Activated T-helper 9 cell treated with anti-CD3 and anti-CD28 coated beads, Interleukin-2, amount 50 U/mL, for 16 hours (primary cell): ENCODE measurements around the gene PCDHB13.
"Not testable (repeated sequence)": the region's sequence is repeated elsewhere in the genome, so short reads cannot be mapped to it uniquely, and the experiment has no call there.

Source experiments
- DNase-seq: peaks from one replicate; pipeline ENCODE4 v3.0.0-alpha.2; 2020; ENCODE audit warnings: low read depth

PCDHB13 gene

DNA sequence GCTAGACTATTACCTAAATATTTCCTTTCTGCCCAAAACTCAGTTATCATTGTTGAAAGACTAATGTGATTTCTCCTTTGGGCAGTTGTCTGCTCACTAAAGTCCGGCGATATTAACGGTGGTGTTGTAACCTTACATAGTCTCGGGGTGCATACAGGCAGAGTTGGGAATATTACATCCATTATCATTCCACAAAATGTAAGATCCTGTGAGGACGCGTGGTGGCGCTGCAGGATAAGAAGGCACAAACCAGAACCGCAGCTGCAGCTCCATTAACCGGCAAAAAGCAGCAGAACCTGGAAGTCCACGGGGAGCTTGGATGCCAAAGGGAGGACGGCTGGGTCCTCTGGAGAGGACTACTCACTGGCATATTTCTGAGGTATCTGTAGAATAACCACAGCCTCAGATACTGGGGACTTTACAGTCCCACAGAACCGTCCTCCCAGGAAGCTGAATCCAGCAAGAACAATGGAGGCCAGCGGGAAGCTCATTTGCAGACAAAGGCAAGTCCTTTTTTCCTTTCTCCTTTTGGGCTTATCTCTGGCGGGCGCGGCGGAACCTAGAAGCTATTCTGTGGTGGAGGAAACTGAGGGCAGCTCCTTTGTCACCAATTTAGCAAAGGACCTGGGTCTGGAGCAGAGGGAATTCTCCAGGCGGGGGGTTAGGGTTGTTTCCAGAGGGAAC, at the start of gene PCDHB13:
Gene PCDHB13 (plus strand): TSS at position 264 of the 684 bp plus-strand sequence. CDS start 205 bp downstream, at position 469.
- DNase-seq = not testable (repeated sequence)

DNA sequence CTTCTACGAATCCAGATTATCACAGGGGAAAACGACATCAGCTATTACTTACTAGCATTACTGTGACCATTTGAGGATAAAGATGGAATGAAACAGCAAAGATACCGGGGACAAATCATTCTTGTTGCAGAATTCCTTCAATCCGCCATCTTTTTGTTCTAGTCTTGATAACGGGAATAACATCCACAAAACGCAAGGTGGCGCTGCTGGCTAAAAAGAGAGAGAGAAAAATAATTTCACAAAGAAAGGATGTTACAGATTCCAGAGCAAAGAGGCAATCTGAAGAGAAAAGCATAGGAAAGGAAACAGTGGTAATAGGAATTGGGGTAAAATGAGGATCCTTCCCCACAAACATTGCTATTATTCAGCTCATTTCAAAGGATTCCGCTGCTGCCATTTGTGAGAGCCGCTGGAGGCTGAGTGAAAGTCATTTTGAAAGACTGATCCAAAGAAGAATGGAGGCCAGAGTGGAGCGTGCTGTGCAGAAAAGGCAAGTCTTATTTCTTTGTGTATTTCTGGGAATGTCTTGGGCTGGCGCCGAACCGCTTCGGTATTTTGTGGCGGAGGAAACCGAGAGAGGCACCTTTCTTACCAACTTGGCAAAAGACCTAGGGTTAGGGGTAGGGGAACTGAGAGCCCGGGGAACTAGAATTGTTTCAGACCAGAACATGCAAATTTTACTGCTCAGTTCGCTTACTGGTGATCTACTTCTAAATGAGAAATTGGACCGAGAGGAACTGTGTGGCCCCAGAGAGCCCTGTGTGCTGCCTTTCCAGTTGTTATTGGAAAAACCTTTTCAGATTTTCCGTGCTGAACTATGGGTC, 41.1 kb upstream of the PCDHB13 start, which contains the start of gene PCDHB7:
Gene PCDHB7 (plus strand): TSS at position 264 of the 824 bp plus-strand sequence. CDS start 192 bp downstream, at position 456.
- DNase-seq = no peak

GRCh38 chr5:141174291-141175104, 39.2 kb upstream of the PCDHB13 start:
- not testable (repeated sequence) for DNase-seq

GRCh38 chr5:141175933-141176332, 37.8 kb upstream of the PCDHB13 start:
- no peak for DNase-seq

DNA sequence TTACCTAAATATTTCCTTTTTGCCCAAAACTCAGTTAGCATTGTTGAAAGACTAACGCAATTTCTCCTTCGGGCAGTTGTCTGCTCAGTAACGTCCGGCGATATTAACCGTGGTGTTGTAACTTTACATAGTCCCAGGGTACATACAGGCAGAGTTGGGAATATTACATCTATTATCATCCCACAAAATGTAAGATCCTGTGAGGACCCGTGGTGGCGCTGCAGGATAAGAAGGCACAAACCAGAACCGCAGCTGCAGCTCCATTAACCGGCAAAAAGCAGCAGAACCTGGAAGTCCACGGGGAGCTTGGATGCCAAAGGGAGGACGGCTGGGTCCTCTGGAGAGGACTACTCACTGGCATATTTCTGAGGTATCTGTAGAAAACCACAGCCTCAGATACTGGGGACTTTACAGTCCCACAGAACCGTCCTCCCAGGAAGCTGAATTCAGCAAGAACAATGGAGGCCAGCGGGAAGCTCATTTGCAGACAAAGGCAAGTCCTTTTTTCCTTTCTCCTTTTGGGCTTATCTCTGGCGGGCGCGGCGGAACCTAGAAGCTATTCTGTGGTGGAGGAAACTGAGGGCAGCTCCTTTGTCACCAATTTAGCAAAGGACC, 36.0 kb upstream of the PCDHB13 start, which contains the start of gene PCDHB8:
Gene PCDHB8 (plus strand): TSS at position 214 of the 615 bp plus-strand sequence. CDS start 245 bp downstream, at position 459.
- not testable (repeated sequence) for DNase-seq

- DNase-seq = not testable (repeated sequence)
Measured at GRCh38 chr5:141179371-141179770, 34.3 kb upstream of the PCDHB13 start.

DNA sequence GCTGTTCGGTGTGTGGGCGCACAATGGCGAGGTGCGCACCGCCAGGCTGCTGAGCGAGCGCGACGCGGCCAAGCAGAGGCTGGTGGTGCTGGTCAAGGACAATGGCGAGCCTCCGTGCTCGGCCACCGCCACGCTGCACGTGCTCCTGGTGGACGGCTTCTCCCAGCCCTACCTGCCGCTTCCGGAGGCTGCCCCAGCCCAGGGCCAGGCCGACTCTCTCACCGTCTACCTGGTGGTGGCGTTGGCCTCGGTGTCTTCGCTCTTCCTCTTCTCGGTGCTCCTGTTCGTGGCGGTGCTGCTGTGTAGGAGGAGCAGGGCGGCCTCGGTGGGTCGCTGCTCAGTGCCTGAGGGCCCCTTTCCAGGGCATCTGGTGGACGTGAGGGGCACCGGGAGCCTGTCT, 33.8 kb upstream of the PCDHB13 start:
- DNase-seq = not testable (repeated sequence)

DNA sequence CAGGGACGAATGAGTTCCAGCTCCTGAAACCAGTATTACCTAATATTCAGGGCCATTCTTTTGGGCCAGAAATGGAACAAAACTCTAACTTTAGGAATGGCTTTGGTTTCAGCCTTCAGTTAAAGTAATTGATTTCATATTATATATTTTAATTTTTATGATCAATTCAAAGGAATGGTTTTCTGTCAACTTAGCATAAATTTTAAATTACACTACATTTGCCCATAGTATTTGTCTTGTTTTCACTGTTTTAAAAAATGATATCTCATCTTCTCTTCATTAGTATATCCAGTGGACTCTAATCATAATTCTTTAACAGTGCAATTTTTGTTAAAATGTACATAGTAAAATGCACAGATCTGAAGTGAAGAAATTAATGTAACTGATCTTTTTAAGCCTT, 33.4 kb upstream of the PCDHB13 start:
- no peak for DNase-seq

DNA sequence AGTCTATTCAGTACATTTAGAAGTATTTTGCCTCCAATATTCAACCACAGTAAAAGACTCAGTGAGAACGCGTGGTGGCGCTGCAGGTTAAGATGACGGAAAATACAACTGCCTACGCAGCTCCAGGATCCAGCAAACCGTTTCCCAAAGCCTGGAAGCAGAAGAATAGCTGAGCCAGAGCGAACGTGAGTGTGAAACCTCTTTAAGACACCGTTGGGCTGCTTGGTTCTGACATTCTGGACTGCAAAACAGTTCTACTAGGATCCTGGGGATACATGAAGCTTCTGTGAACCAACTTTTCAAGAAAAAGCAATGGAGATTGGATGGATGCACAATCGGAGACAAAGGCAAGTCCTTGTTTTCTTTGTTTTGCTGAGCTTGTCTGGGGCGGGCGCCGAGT, 31.5 kb upstream of the PCDHB13 start, which contains the start of gene PCDHB16:
Gene PCDHB16 (plus strand): TSS at position 140 of the 400 bp plus-strand sequence. CDS start 173 bp downstream, at position 313.
- no peak for DNase-seq

DNA sequence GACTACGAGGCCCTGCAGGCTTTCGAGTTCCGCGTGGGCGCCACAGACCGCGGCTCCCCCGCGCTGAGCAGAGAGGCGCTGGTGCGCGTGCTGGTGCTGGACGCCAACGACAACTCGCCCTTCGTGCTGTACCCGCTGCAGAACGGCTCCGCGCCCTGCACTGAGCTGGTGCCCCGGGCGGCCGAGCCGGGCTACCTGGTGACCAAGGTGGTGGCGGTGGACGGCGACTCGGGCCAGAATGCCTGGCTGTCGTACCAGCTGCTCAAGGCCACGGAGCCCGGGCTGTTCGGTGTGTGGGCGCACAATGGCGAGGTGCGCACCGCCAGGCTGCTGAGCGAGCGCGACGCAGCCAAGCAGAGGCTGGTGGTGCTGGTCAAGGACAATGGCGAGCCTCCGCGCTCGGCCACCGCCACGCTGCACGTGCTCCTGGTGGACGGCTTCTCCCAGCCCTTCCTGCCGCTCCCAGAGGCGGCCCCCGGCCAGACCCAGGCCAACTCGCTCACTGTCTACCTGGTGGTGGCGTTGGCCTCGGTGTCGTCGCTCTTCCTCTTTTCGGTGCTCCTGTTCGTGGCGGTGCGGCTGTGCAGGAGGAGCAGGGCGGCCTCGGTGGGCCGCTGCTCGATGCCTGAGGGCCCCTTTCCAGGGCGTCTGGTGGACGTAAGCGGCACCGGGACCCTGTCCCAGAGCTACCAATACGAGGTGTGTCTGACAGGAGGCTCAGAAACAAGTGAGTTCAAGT, 29.4 kb upstream of the PCDHB13 start:
- DNase-seq = not testable (repeated sequence)

DNA sequence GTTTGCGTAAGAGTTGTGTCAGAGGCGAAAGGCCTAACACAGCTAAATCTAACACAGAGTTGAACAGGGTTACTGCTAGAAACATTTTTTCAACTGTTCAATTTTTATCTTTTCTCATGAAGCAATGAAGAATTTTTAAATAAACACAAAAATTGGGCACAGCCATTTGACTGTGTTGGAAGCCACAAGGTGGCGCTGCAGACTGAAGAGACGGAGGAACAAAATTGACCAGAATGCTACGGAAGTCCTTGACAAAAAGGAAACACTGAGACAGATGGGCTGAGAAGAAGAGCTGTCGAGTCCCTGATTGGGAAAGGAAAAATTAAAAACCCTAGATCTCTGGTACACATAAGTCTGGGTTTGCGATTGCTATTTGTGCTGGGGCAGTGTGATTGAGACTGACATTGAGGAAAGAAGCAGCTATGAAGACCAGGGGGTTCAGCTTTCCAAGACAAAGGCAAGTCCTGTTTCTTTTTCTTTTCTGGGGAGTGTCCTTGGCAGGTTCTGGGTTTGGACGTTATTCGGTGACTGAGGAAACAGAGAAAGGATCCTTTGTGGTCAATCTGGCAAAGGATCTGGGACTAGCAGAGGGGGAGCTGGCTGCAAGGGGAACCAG, 26.7 kb upstream of the PCDHB13 start, which contains the start of gene PCDHB9:
Gene PCDHB9 (plus strand): TSS at position 265 of the 616 bp plus-strand sequence. CDS start 158 bp downstream, at position 423.
- no peak for DNase-seq

- not testable (repeated sequence) for DNase-seq
Measured at GRCh38 chr5:141188682-141189081, 25.0 kb upstream of the PCDHB13 start.

DNA sequence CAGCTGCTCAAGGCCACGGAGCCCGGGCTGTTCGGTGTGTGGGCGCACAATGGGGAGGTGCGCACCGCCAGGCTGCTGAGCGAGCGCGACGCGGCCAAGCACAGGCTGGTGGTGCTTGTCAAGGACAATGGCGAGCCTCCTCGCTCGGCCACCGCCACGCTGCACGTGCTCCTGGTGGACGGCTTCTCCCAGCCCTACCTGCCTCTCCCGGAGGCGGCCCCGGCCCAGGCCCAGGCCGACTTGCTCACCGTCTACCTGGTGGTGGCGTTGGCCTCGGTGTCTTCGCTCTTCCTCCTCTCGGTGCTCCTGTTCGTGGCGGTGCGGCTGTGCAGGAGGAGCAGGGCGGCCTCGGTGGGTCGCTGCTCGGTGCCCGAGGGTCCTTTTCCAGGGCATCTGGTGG, 24.6 kb upstream of the PCDHB13 start:
- not testable (repeated sequence) for DNase-seq

GRCh38 chr5:141192110-141192725, 21.5 kb upstream of the PCDHB13 start, which contains the start of gene PCDHB10:
Gene PCDHB10, plus strand, starts transcription at chr5:141192353. Its CDS starts 200 bp downstream, at chr5:141192553.
- no peak for DNase-seq

DNA sequence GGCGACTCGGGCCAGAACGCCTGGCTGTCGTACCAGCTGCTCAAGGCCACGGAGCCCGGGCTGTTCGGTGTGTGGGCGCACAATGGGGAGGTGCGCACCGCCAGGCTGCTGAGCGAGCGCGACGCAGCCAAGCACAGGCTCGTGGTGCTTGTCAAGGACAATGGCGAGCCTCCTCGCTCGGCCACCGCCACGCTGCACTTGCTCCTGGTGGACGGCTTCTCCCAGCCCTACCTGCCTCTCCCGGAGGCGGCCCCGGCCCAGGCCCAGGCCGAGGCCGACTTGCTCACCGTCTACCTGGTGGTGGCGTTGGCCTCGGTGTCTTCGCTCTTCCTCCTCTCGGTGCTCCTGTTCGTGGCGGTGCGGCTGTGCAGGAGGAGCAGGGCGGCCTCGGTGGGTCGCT, 19.4 kb upstream of the PCDHB13 start:
- DNase-seq = not testable (repeated sequence)

GRCh38 chr5:141196363-141196762, 17.4 kb upstream of the PCDHB13 start:
- no peak for DNase-seq

GRCh38 chr5:141199359-141200235, 14.1 kb upstream of the PCDHB13 start, which contains the start of gene PCDHB11:
Gene PCDHB11, plus strand, starts transcription at chr5:141199627. Its CDS starts 148 bp downstream, at chr5:141199775.
- DNase-seq = no peak

- DNase-seq = not testable (repeated sequence)
Measured at GRCh38 chr5:141201126-141201525, 12.6 kb upstream of the PCDHB13 start.
